IMR-90 (cell line): ENCODE data around the gene MGRN1. TPM values are rescaled to one million over a fixed set of nuclear protein-coding genes. Genes with fewer than 3 reads are reported as not detected.

Experiments used
- ATAC-seq: fragments of 200-7000 bp; cut with Tn5 transposase; 2 replicates; pipeline ENCODE4 v1.9.1; 2020; ENCODE audit warnings: low read depth, mild to moderate bottlenecking, moderate library complexity
- BruUV-seq: library from RNA; stranded (reverse); fragments of 400-500 nt; replicated peaks from 2 replicates; lab custom pipeline; 2021; lab: Mats Ljungman, UMichigan
- CTCF ChIA-PET: fragments of 300-600 bp; formaldehyde crosslinking; extraction: SDS; loops from one replicate; lab custom pipeline; 2021; ENCODE audit warnings: antibody characterized with exemption; lab: Yijun Ruan, JAX
- POLR2A ChIA-PET: fragments of 300-600 bp; sonication (Branson Sonifier 250); formaldehyde crosslinking; loops from one replicate; lab custom pipeline; 2022; ENCODE audit warnings: antibody characterized with exemption; ENCODE audit not compliant: unreplicated experiment; lab: Charles Lee
- DNase-seq: peaks from one replicate; pipeline ENCODE4 v3.0.0; 2013
- H2AFZ ChIP-seq: replicated peaks from 2 replicates; pipeline ENCODE3; 2013; ENCODE audit warnings: low read length, mild to moderate bottlenecking; ENCODE audit not compliant: poor library complexity
- H2AK5ac ChIP-seq: 2 replicates; pipeline ENCODE4 v1.6.1; 2013; ENCODE audit warnings: low read depth, low read length, inconsistent platforms
- H2AK9ac ChIP-seq: replicated peaks from 2 replicates; pipeline ENCODE3; 2013; ENCODE audit warnings: mild to moderate bottlenecking, low read depth, low read length, moderate library complexity; ENCODE audit not compliant: poor library complexity
- H2BK120ac ChIP-seq: 2 replicates; pipeline ENCODE4 v1.6.1; 2013; ENCODE audit warnings: low read depth, low read length, inconsistent platforms
- H2BK15ac ChIP-seq: 3 replicates; pipeline ENCODE4 v1.6.1; 2013; ENCODE audit warnings: low read depth, low read length, inconsistent platforms
- H2BK20ac ChIP-seq: 2 replicates; pipeline ENCODE4 v1.6.1; 2013; ENCODE audit warnings: low read depth, mild to moderate bottlenecking, inconsistent platforms, low read length, moderate library complexity
- H2BK5ac ChIP-seq: 2 replicates; pipeline ENCODE4 v1.6.1; 2013; ENCODE audit warnings: mild to moderate bottlenecking, low read depth, low read length, inconsistent platforms; ENCODE audit not compliant: poor library complexity, severe bottlenecking
- H3K14ac ChIP-seq: replicated peaks from 2 replicates; pipeline ENCODE4 v1.6.1; 2013; ENCODE audit warnings: low read depth, low read length, inconsistent platforms
- H3K18ac ChIP-seq: 2 replicates; pipeline ENCODE4 v1.6.1; 2013; ENCODE audit warnings: low read depth, low read length, control low read depth
- H3K23ac ChIP-seq: 2 replicates; pipeline ENCODE4 v1.6.1; 2013; ENCODE audit warnings: low read depth, low read length, inconsistent platforms
- H3K27ac ChIP-seq: 2 replicates; pipeline ENCODE4 v1.5.1; 2013; ENCODE audit warnings: mild to moderate bottlenecking, control low read depth, low read length; ENCODE audit not compliant: insufficient read depth
- H3K27me3 ChIP-seq: 2 replicates; pipeline ENCODE4 v1.6.1; 2013; ENCODE audit warnings: low read length; ENCODE audit not compliant: control insufficient read depth, insufficient read depth
- H3K36me3 ChIP-seq: 2 replicates; pipeline ENCODE4 v1.6.1; 2013; ENCODE audit warnings: low read length, mixed read lengths; ENCODE audit not compliant: control insufficient read depth, insufficient read depth
- H3K4ac ChIP-seq: 2 replicates; pipeline ENCODE4 v1.6.1; 2013; ENCODE audit warnings: low read depth, low read length, inconsistent platforms
- H3K4me1 ChIP-seq: 2 replicates; pipeline ENCODE4 v1.6.1; 2013; ENCODE audit warnings: low read length, mixed read lengths; ENCODE audit not compliant: control insufficient read depth, insufficient read depth
- H3K4me2 ChIP-seq: 2 replicates; pipeline ENCODE4 v1.6.1; 2013; ENCODE audit warnings: low read depth, mild to moderate bottlenecking, control low read depth, low read length, moderate library complexity
- H3K4me3 ChIP-seq: 2 replicates; pipeline ENCODE4 v1.5.1; 2013; ENCODE audit warnings: low read depth, mild to moderate bottlenecking, control low read depth, low read length, moderate library complexity; ENCODE audit not compliant: insufficient read depth
- H3K56ac ChIP-seq: 2 replicates; pipeline ENCODE4 v1.6.1; 2013; ENCODE audit warnings: low read length, inconsistent platforms; ENCODE audit not compliant: insufficient read depth; ENCODE audit errors: extremely low read depth
- H3K79me1 ChIP-seq, 2 experiments: 2 replicates each; pipeline ENCODE4 v1.6.1; 2013; ENCODE audit warnings: low read length in 2 of 2, inconsistent platforms in 1 of 2, low read depth in 1 of 2
- H3K9ac ChIP-seq: 2 replicates; pipeline ENCODE4 v1.6.1; 2013; ENCODE audit warnings: low read depth, low read length, control low read depth
- H3K9me1 ChIP-seq: 2 replicates; pipeline ENCODE4 v1.6.1; 2013; ENCODE audit warnings: low read length, inconsistent platforms; ENCODE audit not compliant: insufficient read depth
- H3K9me3 ChIP-seq: 2 replicates; pipeline ENCODE4 v1.6.1; 2013; ENCODE audit warnings: low read length; ENCODE audit not compliant: control insufficient read depth, insufficient read depth
- H4K20me1 ChIP-seq: 2 replicates; pipeline ENCODE4 v1.6.1; 2013; ENCODE audit warnings: low read length, inconsistent platforms; ENCODE audit not compliant: insufficient read depth
- H4K5ac ChIP-seq: 2 replicates; pipeline ENCODE4 v1.6.1; 2013; ENCODE audit warnings: mild to moderate bottlenecking, low read depth, low read length, control low read depth
- H4K8ac ChIP-seq, 2 experiments: 2 replicates each; pipeline ENCODE4 v1.6.1; 2013; ENCODE audit warnings: low read depth in 2 of 2, low read length in 2 of 2, control low read depth in 1 of 2, inconsistent platforms in 1 of 2
- H4K91ac ChIP-seq: 2 replicates; pipeline ENCODE4 v1.6.1; 2013; ENCODE audit warnings: low read depth, low read length, inconsistent platforms; ENCODE audit not compliant: insufficient read depth
- CEBPB ChIP-seq: IDR thresholded peaks from 2 replicates; pipeline ENCODE4 v1.6.1; 2012; ENCODE audit warnings: low read depth, low read length, improper control_type of control experiment
- MAFK ChIP-seq: IDR thresholded peaks from 2 replicates; pipeline ENCODE4 v1.6.1; 2012; ENCODE audit warnings: low read depth, low read length, improper control_type of control experiment
- WGBS, 2 experiments: methylation state at CpG; one replicate each; pipeline versions ENCODE4 v1.1.5 to v1.1.7; 2013; ENCODE audit warnings: missing lambda C conversion rate in 2 of 2; ENCODE audit not compliant: insufficient read length in 1 of 2; ENCODE audit errors: extremely low coverage in 2 of 2; 5-methylcytosine and 5-hydroxymethylcytosine counted together
- dilution Hi-C: fragments of 300-500 bp; cut with HindIII; formaldehyde crosslinking; loops from one replicate; pipeline ENCODE4 v1.14.3; 2018; ENCODE audit warnings: low sequenced_read_pairs; ENCODE audit not compliant: unreplicated experiment
- in situ Hi-C: fragments of 300-500 bp; cut with MboI; formaldehyde crosslinking; loops from 3 replicates; pipeline ENCODE4 v1.14.3; 2019; ENCODE audit warnings: low sequenced_read_pairs, inconsistent platforms, mixed read lengths
- intact Hi-C: fragments of 100-400 bp; cut with micrococcal nuclease; formaldehyde crosslinking; loops from 2 replicates; pipeline ENCODE4 v1.10.0; 2022
- polyA plus RNA-seq, 3 experiments: library from polyadenylated mRNA; depleted of rRNA; stranded (reverse); fragments of >200 nt; gene quantifications; 2 replicates each; pipeline ENCODE4 v1.2.3, GENCODE V29; 2012; ENCODE audit warnings: low replicate concordance in 1 of 3
- total RNA-seq: library from RNA; depleted of rRNA; stranded (reverse); fragments of >200 nt; gene quantifications from 2 replicates; pipeline ENCODE4 v1.2.3, GENCODE V29; 2012

Gene MGRN1
- total and polyA plus RNA-seq, 2 of the 4 experiments (the other 2 are of a cell fraction) = 11.7 to 32.7 TPM

DNA sequence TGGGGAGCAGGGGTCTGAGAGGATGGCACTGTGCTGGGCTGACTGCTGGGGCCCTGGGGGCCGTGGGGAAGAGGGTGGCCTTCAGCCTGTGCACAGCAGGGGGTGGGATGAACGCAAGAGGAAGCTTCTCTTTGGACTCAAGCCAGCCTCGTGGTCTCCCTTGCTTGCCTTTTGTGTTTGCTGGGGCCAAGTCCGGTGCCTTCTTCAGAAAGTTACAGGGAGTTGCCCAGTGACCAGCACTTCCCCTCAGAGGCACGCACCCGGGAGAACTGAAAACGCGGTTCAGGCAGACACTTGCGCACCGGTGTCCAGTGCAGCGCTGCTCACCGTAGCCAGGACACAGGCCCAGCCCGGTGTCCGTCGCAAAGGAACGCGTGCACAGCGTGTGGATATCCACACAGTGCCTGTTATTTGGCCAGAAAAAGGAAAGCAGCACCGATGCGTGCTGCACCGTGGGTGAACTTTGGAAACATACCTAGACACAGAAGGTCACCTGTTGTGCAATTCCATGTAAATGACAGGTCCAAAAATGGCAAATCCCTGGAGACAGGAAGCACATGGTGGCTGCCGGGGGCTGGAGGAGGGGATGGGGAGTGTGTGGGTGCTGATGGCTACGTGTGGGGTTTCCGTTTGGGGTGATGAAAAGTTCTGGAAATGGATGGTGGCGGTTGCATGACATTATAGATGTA lies 39.3 kb downstream of the MGRN1 start:
- Histone ChIP-seq H3K79me1 (peaks cover 14 to 40% of the 10 kb centered on the region in 2 experiments), H3K4me2 (no peak overlapping the region), H3K4ac (no peak overlapping the region), H2BK5ac (no peak overlapping the region), H2BK15ac (no peak overlapping the region), H4K5ac (no peak overlapping the region), H3K4me1 (no peaks in the 10 kb centered on the region), H2AFZ (no peak overlapping the region), H4K8ac (no peak overlapping the region), H3K18ac (no peak overlapping the region), H2AK5ac (no peak overlapping the region), H3K14ac (no peak overlapping the region), H3K23ac (no peak overlapping the region), H3K9ac (no peak overlapping the region), H2BK120ac (no peak overlapping the region), H3K9me1 (peaks cover 2% of the 10 kb centered on the region; the same call in 1 of the 2 replicates), H3K9me3 (no peaks in the 10 kb centered on the region), H4K20me1 (peaks cover 35% of the 10 kb centered on the region; the same call in 1 of the 2 replicates), H3K27me3 (no peaks in the 10 kb centered on the region), H4K91ac (no peak overlapping the region), H3K56ac (no peak overlapping the region), H2BK20ac (no peak overlapping the region), H3K36me3 (peaks cover 52% of the 10 kb centered on the region), H3K27ac (no peak overlapping the region), H2AK9ac (no peak overlapping the region), H3K4me3 (no peak overlapping the region)
- ATAC-seq = no peak
- dilution Hi-C loops = no loop called here
- intact Hi-C loops = no loop called here
- 88% methylated on average over 19 of the region's 25 CpGs; no CpG with 5 or more reads in 1 of the 2 experiments for WGBS, 2 experiments
- no TSS peak for BruUV-seq
- ChIA-PET POLR2A (no interaction called here), CTCF (no interaction called here)
- TF ChIP-seq CEBPB (peak; percentile 17; the same call in 1 of the 2 replicates), MAFK (no peak)
- no peak for DNase-seq
- in situ Hi-C loops = no loop called here
